ENCODE data around the gene HDDC3.

HDDC3 gene

DNA sequence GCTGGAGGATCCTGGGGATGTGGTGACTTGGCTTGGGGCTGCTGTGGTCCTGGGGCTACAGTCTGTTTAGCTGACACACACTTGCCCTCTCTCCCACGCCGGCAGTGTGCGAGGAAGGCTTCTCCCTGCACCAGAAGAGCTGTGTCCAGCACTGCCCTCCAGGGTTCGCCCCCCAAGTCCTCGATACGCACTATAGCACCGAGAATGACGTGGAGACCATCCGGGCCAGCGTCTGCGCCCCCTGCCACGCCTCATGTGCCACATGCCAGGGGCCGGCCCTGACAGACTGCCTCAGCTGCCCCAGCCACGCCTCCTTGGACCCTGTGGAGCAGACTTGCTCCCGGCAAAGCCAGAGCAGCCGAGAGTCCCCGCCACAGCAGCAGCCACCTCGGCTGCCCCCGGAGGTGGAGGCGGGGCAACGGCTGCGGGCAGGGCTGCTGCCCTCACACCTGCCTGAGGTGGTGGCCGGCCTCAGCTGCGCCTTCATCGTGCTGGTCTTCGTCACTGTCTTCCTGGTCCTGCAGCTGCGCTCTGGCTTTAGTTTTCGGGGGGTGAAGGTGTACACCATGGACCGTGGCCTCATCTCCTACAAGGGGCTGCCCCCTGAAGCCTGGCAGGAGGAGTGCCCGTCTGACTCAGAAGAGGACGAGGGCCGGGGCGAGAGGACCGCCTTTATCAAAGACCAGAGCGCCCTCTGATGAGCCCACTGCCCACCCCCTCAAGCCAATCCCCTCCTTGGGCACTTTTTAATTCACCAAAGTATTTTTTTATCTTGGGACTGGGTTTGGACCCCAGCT lies 51.0 kb downstream of the HDDC3 start:
- in situ Hi-C loops (cut with MboI; ENCODE audit: low sequenced_read_pairs) = no loop called here

DNA sequence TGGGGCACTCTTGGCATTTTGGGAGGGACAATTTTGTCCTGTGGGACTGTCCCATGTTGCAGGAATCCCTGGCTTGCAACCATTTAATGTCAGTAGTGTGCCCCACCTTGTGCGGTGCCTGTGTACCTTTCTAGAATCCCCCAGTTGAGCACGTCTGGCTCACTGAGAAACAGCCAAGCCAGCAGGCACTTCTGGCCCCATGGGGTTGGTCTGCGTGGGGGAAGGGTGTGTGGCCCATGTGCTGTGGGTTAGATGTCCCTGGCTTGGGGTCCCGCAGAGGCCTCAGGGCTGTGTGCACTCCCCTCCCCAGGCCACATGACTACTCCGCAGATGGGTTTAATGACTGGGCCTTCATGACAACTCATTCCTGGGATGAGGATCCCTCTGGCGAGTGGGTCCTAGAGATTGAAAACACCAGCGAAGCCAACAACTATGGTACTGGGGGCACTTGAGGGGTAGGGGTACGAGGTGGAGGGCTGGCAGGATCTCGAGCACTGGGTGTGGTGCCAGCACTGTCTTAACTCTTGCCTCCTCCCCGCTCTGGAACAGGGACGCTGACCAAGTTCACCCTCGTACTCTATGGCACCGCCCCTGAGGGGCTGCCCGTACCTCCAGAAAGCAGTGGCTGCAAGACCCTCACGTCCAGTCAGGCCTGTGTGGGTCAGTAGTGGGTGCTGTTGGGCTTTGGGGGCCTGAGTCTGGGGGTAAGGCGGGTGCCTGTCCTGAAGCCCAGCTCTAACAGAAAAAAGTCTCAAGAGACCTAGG lies 51.8 kb downstream of the HDDC3 start:
- in situ Hi-C loops (cut with MboI; ENCODE audit: low sequenced_read_pairs) = no loop called here
